Upper lobe of left lung (tissue), 6 donors: ENCODE measurements around the gene RPAP2. TPM values are rescaled to one million over a fixed set of nuclear protein-coding genes. Genes with fewer than 3 reads are reported as not detected.
"Not testable (repeated sequence)": the region's sequence is repeated elsewhere in the genome, so short reads cannot be mapped to it uniquely, and the experiment has no call there.

ENCODE experiments used
- ATAC-seq, 2 donors: fragments of 200-7000 bp; cut with Tn5 transposase; one replicate each; pipeline ENCODE4 v1.9.1; 2022; ENCODE audit warnings: mild to moderate bottlenecking in 2 of 2, moderate library complexity in 2 of 2; ENCODE audit not compliant: low FRiP score in 2 of 2
- DNase-seq, 2 donors: peaks; one replicate each; pipeline ENCODE4 v3.0.0-alpha.2; 2019 to 2020
- H3K27ac ChIP-seq, 4 donors: fragments of 200-600 bp; sonication (generic); one replicate each; pipeline ENCODE4 v1.5.1; 2016 to 2019
- H3K27me3 ChIP-seq, 4 donors: fragments of 200-600 bp; sonication (generic); one replicate each; pipeline ENCODE4 v1.5.1; 2017 to 2019
- H3K36me3 ChIP-seq, 4 donors: fragments of 200-600 bp; sonication (generic); one replicate each; pipeline ENCODE4 v1.5.1; 2016 to 2019
- H3K4me1 ChIP-seq, 4 donors: fragments of 200-600 bp; sonication (generic); one replicate each; pipeline ENCODE4 v1.5.1; 2018 to 2019
- H3K4me3 ChIP-seq, 4 donors: fragments of 200-600 bp; sonication (generic); one replicate each; pipeline ENCODE4 v1.5.1; 2017 to 2019; ENCODE audit warnings: mild to moderate bottlenecking in 2 of 4, moderate library complexity in 1 of 4
- H3K9me3 ChIP-seq, 4 donors: fragments of 200-600 bp; sonication (generic); one replicate each; pipeline ENCODE4 v1.5.1; 2018 to 2019
- EP300 ChIP-seq, 4 donors: sonication (generic); formaldehyde crosslinking; IDR thresholded peaks; one replicate each; pipeline ENCODE4 v1.5.1; 2017; ENCODE audit warnings: antibody characterized with exemption in 4 of 4, control low read depth in 2 of 4
- POLR2A ChIP-seq, 4 donors: fragments of 450-650 bp; IDR thresholded peaks; one replicate each; pipeline ENCODE4 v1.5.1; 2016 to 2017; ENCODE audit warnings: antibody characterized with exemption in 4 of 4, mild to moderate bottlenecking in 2 of 4
- POLR2AphosphoS5 ChIP-seq, 2 donors: sonication (generic); formaldehyde crosslinking; IDR thresholded peaks; one replicate each; pipeline ENCODE4 v1.5.1; 2017; ENCODE audit warnings: antibody characterized with exemption in 2 of 2
- WGBS, 2 donors: methylation state at CpG; one replicate each; pipeline ENCODE4 v1.1.5; 2017 to 2018; 5-methylcytosine and 5-hydroxymethylcytosine counted together
- total RNA-seq, 6 donors: library from RNA; depleted of rRNA in 4 of 6; stranded (reverse); fragments of >200 nt in 4 of 6; gene quantifications; one replicate each; pipeline versions ENCODE4 v1.1.0 to v1.2.1, GENCODE V29; 2016 to 2021
- TF ChIP-seq, protein P1 (sequence below), 6 experiments: fragments of 450-650 bp in 4 of 6; fragments of 200-600 bp in 2 of 6; sonication (generic) in 2 of 6; IDR thresholded peaks; one replicate each; pipeline ENCODE4 v1.5.1; 2016 to 2019; ENCODE audit warnings: antibody characterized with exemption in 6 of 6
- donor health status: DM: no; HTN: no; CAD: no; lungs with moderate emphysema.
- donor health status: DM: no; HTN: yes; CAD: no; lungs with severe emphysema.

The RPAP2 gene
- total RNA-seq, 6 donors from 2014 or later = 3.6 to 15.8 (median 5.6) TPM

DNA sequence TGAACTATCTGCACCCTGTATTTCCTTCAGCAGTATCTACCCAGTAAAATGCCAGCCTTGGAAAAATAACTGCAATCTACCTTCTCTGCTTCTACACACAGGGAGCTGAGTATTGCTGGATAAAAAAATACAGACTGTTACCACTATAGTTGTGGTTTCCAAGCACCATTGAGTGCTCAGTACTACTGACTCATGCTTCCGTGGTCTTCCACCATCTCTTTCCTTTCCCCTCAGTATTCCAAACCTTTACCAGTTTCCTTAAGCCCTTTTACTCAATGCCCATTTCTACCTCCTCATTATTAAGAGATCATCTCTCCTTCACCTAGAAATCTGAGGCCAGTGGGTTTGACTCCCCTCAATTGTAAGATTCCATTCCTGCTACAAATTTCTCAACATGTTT is 23.9 kb upstream of the RPAP2 start:
- WGBS, 2 donors = 90 to 100% methylated on average over 1 of the region's 1 CpG
- no peaks in the 10 kb centered on the region for H3K9me3 ChIP-seq
- ATAC-seq = no peak

DNA sequence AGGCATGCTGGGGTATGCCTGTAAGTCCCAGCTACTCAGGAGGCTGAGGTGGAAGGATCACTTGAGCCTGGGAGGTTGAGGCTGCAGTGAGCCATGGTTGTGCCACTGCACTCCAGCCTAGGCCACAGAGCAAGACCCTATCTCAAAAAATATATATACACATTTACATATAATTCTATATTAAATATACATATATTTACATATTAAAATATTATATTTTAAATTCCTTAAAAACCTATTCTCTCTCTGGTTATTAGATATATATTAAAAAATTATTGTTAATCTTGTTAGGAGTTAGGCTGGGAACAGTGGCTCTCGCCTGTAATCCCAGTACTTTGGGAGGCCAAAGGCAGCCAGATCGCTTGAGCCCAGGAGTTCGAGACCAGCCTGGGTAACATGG is 22.8 kb upstream of the RPAP2 start:
- WGBS, 2 donors = 96 to 99% methylated on average over 3 of the region's 3 CpGs
- Histone ChIP-seq H3K9me3 (no peaks in the 10 kb centered on the region), H3K27me3 (no peaks in the 10 kb centered on the region), H3K4me3 (no peak overlapping the region), H3K4me1 (no peaks in the 10 kb centered on the region), H3K36me3 (peaks cover 0 to 46% (median 10%) of the 10 kb centered on the region in 4 donors), H3K27ac (no peak overlapping the region)
- no peak for DNase-seq
- no peak for ATAC-seq
- TF ChIP-seq EP300 (IDR thresholded peaks at IDR 0.05) (no peak), POLR2AphosphoS5 (IDR thresholded peaks at IDR 0.05) (no peak), POLR2A (IDR thresholded peaks at IDR 0.05) (no peak)
- TF ChIP-seq, protein P1, sequence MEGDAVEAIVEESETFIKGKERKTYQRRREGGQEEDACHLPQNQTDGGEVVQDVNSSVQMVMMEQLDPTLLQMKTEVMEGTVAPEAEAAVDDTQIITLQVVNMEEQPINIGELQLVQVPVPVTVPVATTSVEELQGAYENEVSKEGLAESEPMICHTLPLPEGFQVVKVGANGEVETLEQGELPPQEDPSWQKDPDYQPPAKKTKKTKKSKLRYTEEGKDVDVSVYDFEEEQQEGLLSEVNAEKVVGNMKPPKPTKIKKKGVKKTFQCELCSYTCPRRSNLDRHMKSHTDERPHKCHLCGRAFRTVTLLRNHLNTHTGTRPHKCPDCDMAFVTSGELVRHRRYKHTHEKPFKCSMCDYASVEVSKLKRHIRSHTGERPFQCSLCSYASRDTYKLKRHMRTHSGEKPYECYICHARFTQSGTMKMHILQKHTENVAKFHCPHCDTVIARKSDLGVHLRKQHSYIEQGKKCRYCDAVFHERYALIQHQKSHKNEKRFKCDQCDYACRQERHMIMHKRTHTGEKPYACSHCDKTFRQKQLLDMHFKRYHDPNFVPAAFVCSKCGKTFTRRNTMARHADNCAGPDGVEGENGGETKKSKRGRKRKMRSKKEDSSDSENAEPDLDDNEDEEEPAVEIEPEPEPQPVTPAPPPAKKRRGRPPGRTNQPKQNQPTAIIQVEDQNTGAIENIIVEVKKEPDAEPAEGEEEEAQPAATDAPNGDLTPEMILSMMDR (IDR thresholded peaks at IDR 0.05) = no peak

More for the DNA sequence above, 23.9 kb upstream of the RPAP2 start:
- no peak for DNase-seq
- Histone ChIP-seq H3K27ac (no peak overlapping the region), H3K36me3 (peaks cover 0 to 45% (median 7%) of the 10 kb centered on the region in 4 donors), H3K4me1 (no peaks in the 10 kb centered on the region), H3K4me3 (no peak overlapping the region), H3K27me3 (no peaks in the 10 kb centered on the region)
- TF ChIP-seq, protein P1 (IDR thresholded peaks at IDR 0.05) = no peak
- TF ChIP-seq EP300 (IDR thresholded peaks at IDR 0.05) (no peak), POLR2A (IDR thresholded peaks at IDR 0.05) (no peak), POLR2AphosphoS5 (IDR thresholded peaks at IDR 0.05) (no peak)

DNA sequence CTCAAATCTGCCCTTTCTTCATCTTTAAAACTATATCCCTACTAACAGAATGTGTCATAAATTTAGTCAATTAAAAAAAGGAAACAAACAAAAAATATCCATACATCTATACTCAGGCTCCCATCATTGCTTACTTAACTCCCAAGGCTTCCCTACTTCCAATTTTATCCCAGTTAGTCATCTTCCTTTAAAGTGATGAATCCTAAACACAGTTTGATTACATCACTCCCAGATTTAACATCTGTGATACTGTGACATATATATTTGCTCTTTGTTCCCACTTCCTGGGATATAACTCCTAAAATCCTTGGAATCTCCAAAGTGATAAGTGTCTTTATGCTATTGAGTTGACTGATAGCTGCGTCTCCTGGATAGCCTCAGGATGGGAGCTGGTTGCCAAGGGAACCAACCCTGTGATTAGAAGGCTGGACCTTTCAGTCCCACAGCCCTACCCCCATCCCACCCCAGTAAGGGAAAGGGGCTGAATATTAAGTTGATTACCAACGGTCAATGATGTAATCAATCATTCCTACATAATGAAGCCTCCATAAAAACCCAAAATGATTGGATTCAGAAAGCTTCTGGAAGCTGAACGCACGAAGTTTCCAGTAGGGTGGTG is 21.6 kb upstream of the RPAP2 start:
- no peak for DNase-seq
- no peak overlapping the region for H3K4me3 ChIP-seq
- TF ChIP-seq POLR2AphosphoS5 (IDR thresholded peaks at IDR 0.05) (no peak), EP300 (IDR thresholded peaks at IDR 0.05) (no peak), POLR2A (IDR thresholded peaks at IDR 0.05) (no peak)
- TF ChIP-seq, protein P1 (IDR thresholded peaks at IDR 0.05) = no peak
- H3K4me1 ChIP-seq = no peaks in the 10 kb centered on the region
- no peaks in the 10 kb centered on the region for H3K9me3 ChIP-seq
- ATAC-seq = no peak
- peaks cover 0 to 42% (median 10%) of the 10 kb centered on the region in 4 donors for H3K36me3 ChIP-seq
- 94 to 95% methylated on average over 4 of the region's 4 CpGs for WGBS, 2 donors
- H3K27me3 ChIP-seq = no peaks in the 10 kb centered on the region
- no peak overlapping the region for H3K27ac ChIP-seq

DNA sequence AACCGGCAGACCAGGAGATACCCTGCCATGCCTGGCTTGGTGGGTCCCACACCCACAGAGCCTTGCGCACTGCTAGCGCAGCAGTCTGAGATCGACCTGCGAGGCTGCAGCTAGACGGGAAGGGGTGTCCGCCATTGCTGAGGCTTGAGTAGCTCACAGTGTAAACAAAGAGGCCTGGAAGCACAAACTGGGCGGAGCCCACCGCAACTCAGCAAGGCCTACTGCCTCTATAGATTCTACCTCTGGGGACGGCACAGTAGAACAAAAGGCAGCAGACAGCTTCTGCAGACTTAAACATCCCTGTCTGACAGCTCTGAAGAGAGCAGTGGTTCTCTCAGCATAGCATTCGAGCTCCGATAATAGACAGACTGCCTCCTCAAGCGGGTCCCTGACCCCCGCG is 19.1 kb upstream of the RPAP2 start:
- not testable (repeated sequence) for H3K4me1 ChIP-seq, DNase-seq, ATAC-seq, H3K27ac ChIP-seq, H3K4me3 ChIP-seq, H3K9me3 ChIP-seq, H3K27me3 ChIP-seq
- 97 to 100% methylated on average over 1 to 15 of the region's 15 CpGs for WGBS, 2 donors
- H3K36me3 ChIP-seq = peaks cover 0 to 28% (median 8%) of the 10 kb centered on the region in 4 donors

DNA sequence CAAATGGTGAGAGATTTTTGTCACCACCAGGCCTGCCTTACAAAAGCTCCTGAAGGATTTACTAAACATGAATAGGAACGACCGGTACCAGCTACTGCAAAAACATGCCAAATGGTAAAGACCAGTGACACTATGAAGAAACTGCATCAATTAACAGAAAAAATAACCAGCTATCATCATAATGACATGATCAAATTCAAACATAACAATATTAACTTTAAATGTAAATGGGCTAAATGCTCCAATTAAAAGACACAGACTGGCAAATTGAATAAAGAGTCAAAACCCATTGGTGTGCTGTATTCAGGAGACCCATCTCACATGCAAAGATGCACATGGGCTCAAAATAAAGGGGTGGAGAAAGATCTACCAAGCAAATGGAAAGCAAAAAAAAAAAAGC is 17.4 kb upstream of the RPAP2 start:
- H3K27me3 ChIP-seq, H3K9me3 ChIP-seq, H3K27ac ChIP-seq, DNase-seq, H3K4me1 ChIP-seq, H3K4me3 ChIP-seq, ATAC-seq: not testable (repeated sequence)
- 97 to 98% methylated on average over 2 of the region's 2 CpGs for WGBS, 2 donors
- H3K36me3 ChIP-seq = peaks cover 0 to 31% (median 8%) of the 10 kb centered on the region in 4 donors

DNA sequence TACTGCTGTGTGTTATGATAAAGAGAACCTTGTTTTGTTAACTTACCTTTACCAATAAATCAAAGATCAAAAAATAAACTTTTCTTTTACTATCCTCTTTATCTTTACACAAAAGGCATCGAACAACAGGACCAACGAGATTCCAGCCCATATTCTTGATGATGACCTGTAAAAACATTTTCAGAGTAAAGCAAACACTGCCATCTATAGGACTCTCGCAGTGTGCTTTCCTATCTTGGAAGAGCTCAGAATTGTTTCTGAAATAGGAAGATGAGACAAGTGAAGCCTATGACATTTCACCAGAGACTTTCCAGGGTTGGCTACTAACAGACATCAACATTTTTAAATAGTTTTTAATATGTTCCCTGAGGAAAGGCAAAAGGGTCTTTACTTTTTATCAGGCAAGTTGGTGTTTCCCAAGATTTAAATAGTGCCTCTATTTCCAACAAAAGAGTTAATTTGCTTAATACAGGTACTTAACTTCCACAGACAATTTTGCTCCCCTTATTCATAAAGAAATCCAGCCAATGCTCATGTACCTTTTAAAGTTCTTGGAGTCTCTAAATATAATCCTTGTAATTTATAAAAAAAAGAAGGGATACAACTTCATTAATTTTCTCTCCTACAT is 7.4 kb upstream of the RPAP2 start:
- H3K4me3 ChIP-seq = no peak overlapping the region
- DNase-seq (no peak), ATAC-seq (no peak)
- peaks cover 0 to 24% (median 4%) of the 10 kb centered on the region in 4 donors for H3K36me3 ChIP-seq
- 19 to 24% methylated on average over 3 of the region's 3 CpGs for WGBS, 2 donors
- no peaks in the 10 kb centered on the region for H3K9me3 ChIP-seq
- no peaks in the 10 kb centered on the region for H3K4me1 ChIP-seq
- no peak overlapping the region for H3K27ac ChIP-seq
- no peak for TF ChIP-seq POLR2A (IDR thresholded peaks at IDR 0.05)
- TF ChIP-seq, protein P1 (IDR thresholded peaks at IDR 0.05) = peak in 4 of 6 experiments; percentile 34 to 41 (median 40)
- no peaks in the 10 kb centered on the region for H3K27me3 ChIP-seq
